Hepatocyte (in vitro differentiated cells): Measurements from ENCODE around the gene SNTG2.
"Not testable (repeated sequence)": the region's sequence is repeated elsewhere in the genome, so short reads cannot be mapped to it uniquely, and the experiment has no call there.

Source experiments
- CTCF ChIP-seq: fragments of 200-600 bp; sonication (generic); IDR thresholded peaks from 2 replicates; pipeline ENCODE4 v1.5.1; 2016; ENCODE audit warnings: antibody characterized with exemption, mild to moderate bottlenecking; ENCODE audit not compliant: poor library complexity
- EZH2 ChIP-seq: fragments of 200-600 bp; sonication (generic); IDR thresholded peaks from 2 replicates; pipeline ENCODE4 v1.6.1; 2016; ENCODE audit warnings: antibody characterized with exemption, mild to moderate bottlenecking, borderline replicate concordance

DNA sequence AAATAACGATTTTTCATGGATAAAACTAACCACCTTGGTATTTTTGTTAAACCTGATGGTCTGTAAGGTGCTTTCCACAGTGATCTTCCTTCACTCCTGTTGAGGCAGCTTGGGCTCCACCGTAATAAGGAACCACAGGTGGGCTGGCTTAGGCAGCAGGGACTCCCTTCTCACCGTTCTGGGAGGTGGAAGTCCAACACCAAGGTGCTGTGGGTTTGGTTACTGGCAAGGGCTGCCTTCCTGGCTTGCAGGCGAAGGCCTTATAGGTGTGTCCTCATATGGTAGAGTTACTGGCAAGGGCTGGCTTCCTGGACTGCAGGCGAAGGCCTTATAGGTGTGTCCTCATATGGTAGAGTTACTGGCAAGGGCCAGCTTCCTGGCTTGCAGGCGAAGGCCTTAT lies 143.0 kb downstream of the SNTG2 start:
- not testable (repeated sequence) for TF ChIP-seq CTCF, EZH2
